Fibroblast of lung (primary cell): Measurements from ENCODE around the gene COLEC12.

Experiments
- CTCF ChIP-seq, 2 donors: IDR thresholded peaks in 1 of 2; conservative IDR thresholded peaks in 1 of 2; 1 replicate in 1 of 2; 2 replicates in 1 of 2; pipeline ENCODE4 v1.5.1; 2011 to 2012; ENCODE audit warnings: low read length in 2 of 2, control low read depth in 1 of 2, inconsistent platforms in 1 of 2, low read depth in 1 of 2, mild to moderate bottlenecking in 1 of 2
- EZH2 ChIP-seq: IDR thresholded peaks from 2 replicates; pipeline ENCODE4 v1.5.1; 2012; ENCODE audit warnings: low read length, control low read depth, mild to moderate bottlenecking; ENCODE audit errors: missing control alignments

GRCh38 chr18:310042-310441 is 190.5 kb downstream of the COLEC12 start:
- TF ChIP-seq CTCF (conservative IDR thresholded peaks at IDR 0.05 in 1 of 2, IDR thresholded peaks at IDR 0.05 in 1 of 2; ENCODE audit: low read depth in 1 of 2, low read length in 2 of 2), result no peak
- TF ChIP-seq EZH2, result no peak
